ENCODE measurements around the gene YWHAE. TPM values are rescaled to one million over a fixed set of nuclear protein-coding genes. Genes with fewer than 3 reads are reported as not detected.
"Not testable (repeated sequence)": the region's sequence is repeated elsewhere in the genome, so short reads cannot be mapped to it uniquely, and the experiment has no call there.

The YWHAE gene
- 100 to 1,000 TPM; 411 to 446 TPM for total RNA-seq
- long read RNA-seq, transcript YWHAE-208 (7 exons, 1,818 nt), result minor isoform, 18 of 233 reads
- long read RNA-seq, transcript YWHAE-201 (6 exons, 2,211 nt), result major isoform, 197 of 233 reads
- long read RNA-seq, transcript YWHAE-205 (2 exons, 465 nt), result minor isoform, 8 of 233 reads
- long read RNA-seq, partial matches to known transcripts, result 8 of 233 reads
- long read RNA-seq, other reads (novel, unspliced or antisense), result 2 of 233 reads

- DNase-seq (peak; percentile 96 to 98), ATAC-seq (peak; percentile 96)
- intact Hi-C loops (cut with DNase I, micrococcal nuclease), result no loop called here
Measured at GRCh38 chr17:1399679-1400512, at the start of gene YWHAE. YWHAE (minus strand) TSS chr17:1400222; CDS start chr17:1400110, 112 bp downstream.

DNA sequence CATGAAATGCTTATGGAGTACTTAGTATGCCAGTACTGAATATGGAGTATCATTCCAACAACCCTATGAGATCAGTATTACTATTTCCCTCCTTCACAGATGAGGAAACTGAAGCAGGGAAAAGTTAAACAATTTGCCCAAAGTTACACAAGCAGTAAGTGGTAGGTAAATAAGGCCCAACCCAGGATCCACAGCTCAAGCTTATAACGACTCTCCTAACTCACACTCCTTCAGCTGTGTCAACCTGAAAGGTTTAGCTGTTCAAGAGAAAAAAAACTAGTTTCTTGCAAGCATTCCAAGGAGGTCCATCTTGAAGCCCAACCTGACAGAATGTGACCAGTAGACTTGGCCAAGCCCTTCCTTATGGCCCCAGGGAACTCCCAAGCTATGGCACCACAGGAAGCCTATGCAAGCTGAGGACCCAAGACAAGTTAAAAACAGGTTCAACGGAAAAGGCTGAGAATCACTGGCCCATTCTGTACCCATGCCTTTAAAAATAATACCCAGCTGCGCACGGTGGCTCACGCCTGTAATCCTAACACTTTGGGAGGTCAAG lies 49.5 kb upstream of the YWHAE start:
- intact Hi-C loops (cut with DNase I, micrococcal nuclease), result no loop called here
- DNase-seq (no peak), ATAC-seq (peak; percentile 70)

GRCh38 chr17:1447052-1447451 lies 47.0 kb upstream of the YWHAE start:
- intact Hi-C loops (cut with DNase I, micrococcal nuclease), result no loop called here

GRCh38 chr17:1446201-1446600 lies 46.2 kb upstream of the YWHAE start:
- DNase-seq, result no peak
- ATAC-seq, result no peak
- intact Hi-C loops (cut with DNase I, micrococcal nuclease), result no loop called here

More at GRCh38 chr17:1447052-1447451, 47.0 kb upstream of the YWHAE start:
- DNase-seq (no peak), ATAC-seq (no peak)

DNA sequence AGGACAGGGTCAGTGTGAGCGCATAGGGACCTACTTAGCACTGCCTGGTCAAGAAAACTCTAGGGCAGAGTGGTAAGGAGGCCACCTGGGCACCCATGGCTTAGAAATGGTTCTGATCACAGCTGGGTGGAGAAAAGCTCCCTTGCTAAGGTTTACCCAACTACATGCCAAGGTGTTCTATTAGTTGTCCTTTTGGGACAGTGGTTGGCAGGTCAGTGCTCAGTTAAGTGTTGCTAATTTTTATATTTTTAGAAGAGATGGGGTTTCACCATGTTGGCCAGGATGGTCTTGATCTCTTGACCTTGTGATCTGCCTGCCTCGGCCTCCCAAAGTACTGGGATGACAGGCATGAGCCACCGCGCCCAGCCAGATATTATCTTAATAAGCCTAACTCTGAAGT lies 45.7 kb upstream of the YWHAE start:
- ATAC-seq; DNase-seq; intact Hi-C loops (cut with DNase I, micrococcal nuclease): not testable (repeated sequence)

GRCh38 chr17:1442721-1443120 lies 42.7 kb upstream of the YWHAE start:
- intact Hi-C loops (cut with DNase I, micrococcal nuclease); ATAC-seq; DNase-seq: not testable (repeated sequence)

DNA sequence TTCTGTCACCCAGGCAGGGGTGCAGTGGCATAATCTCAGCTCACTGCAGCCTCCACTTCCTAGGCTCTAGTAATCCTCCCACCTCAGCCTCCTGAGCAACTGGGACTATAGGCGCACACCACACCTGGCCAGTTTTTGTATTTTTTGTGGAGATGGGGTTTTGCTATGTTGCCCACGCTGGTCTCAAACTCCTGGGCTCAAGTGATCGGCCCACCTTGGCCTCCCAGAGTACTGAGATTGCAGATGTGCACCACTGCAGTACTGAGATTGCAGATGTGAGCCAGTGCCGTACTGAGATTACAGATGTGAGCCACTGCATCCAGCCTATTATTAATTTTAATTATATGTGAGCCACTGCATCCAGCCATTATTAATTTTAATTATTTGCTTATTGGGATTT lies 42.2 kb upstream of the YWHAE start:
- no peak for ATAC-seq
- intact Hi-C loops (cut with DNase I, micrococcal nuclease), result no loop called here
- no peak for DNase-seq

DNA sequence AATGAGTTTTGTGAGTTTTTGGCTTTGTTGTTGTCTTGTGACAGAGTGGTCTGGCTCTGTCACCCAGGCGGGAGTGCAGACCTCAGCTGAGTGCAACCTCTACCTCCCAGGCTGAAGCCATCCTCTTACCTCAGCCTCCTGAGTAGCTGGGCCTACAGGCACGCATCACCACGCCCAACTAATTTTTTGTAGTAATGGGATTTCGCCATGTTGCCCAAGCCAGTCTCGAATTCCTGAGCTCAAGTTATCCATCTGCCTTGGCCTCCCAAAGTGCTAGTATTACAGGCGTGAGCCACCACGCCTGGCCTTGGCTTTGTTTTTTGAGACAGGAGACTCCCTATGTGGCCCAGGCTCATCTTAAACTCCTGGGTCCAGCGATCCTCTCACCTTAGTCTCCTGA lies 40.9 kb upstream of the YWHAE start:
- ATAC-seq (no peak), DNase-seq (no peak)
- intact Hi-C loops (cut with DNase I, micrococcal nuclease), result no loop called here

DNA sequence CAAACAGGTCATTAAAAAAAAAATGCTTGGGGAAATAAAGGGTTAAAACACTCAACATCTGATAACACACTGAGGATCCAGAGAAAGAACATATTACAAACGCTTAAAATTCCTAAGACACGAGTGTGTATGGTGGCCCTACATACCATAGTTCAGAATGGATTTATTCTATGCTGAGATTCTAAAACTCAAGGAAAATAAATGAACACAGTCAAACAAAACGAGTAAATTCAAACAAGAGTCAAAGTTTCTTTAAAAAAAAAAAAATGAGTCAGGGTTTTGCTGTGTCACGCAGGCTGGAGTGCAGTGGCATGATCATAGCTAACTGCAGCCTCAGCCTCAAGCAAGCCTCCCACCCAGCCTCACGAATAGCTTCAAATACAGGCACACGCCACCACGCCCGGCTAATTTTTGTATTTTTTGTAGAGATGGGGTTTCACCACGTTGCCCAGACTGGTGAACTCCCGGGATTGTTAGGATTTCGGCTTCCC lies 38.6 kb upstream of the YWHAE start:
- DNase-seq, result no peak
- intact Hi-C loops (cut with DNase I, micrococcal nuclease), result no loop called here
- ATAC-seq, result no peak

DNA sequence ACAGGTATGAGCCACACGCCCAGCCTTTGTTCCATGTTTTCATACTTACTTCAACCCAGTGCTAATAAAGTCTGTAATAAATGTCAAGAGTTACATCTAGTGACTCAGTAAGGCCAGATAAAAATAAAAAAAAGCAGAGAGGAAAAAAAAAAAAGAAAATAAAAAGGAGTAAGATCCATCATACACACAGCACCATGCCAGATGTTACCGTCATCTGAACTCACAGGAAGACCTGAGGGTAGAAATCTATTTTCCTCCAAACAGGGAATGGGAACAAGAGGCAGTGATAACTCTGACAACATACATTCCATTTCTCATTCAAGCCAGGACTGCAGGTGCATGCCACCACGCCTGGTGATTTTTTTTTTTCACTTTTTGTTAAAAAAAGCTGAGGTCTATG lies 35.3 kb upstream of the YWHAE start:
- intact Hi-C loops (cut with DNase I, micrococcal nuclease), result no loop called here
- ATAC-seq (no peak), DNase-seq (no peak)

DNA sequence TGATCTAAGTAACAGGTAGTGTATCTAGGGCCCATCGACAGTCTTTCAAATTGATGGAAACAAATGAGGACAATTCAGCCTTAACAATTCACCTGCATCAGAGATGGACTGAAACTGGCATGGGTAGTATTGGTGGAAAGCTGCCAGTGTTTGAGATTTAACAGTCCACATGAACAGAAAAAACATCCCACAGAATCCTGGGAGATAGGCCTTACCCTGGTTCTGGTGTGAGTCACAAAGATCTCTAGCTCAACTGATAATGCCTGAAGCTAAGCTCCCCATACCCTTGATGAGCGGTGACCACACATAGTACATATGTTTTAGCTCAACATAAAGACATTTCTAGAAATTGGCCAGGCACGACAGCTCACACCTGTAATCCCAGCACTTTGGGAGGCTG lies 34.1 kb upstream of the YWHAE start:
- ATAC-seq, result peak; percentile 11
- intact Hi-C loops (cut with DNase I, micrococcal nuclease), result no loop called here
- no peak for DNase-seq

DNA sequence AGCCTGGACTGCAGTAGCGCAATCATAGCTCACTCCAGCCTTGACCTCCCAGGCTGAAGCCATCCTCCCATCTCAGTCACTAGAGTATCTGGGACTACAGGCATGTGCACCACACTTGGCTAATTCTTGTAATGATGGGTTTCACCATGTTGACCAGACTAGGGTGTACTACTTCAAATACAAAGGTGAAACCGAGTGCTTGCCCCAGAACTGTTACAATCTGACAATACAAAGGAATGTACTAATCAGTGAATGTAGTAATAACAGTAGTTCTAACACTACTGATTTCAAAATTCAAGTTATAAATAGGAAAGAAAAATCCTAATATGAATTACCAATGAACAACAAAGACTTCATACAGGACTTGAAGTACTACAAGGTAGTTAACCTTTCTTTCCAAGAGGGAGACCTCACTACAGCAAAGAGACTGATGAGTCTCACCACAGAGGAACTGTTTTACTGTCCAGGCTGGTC lies 31.6 kb upstream of the YWHAE start:
- intact Hi-C loops (cut with DNase I, micrococcal nuclease), result no loop called here
- ATAC-seq (no peak), DNase-seq (no peak)

GRCh38 chr17:1423456-1424135 lies 23.6 kb upstream of the YWHAE start:
- intact Hi-C loops (cut with DNase I, micrococcal nuclease), result no loop called here
- DNase-seq, result no peak
- peak; percentile 22 for ATAC-seq

- no peak for ATAC-seq
- intact Hi-C loops (cut with DNase I, micrococcal nuclease), result no loop called here
- DNase-seq, result no peak
Measured at GRCh38 chr17:1422885-1423284, 22.9 kb upstream of the YWHAE start.

DNA sequence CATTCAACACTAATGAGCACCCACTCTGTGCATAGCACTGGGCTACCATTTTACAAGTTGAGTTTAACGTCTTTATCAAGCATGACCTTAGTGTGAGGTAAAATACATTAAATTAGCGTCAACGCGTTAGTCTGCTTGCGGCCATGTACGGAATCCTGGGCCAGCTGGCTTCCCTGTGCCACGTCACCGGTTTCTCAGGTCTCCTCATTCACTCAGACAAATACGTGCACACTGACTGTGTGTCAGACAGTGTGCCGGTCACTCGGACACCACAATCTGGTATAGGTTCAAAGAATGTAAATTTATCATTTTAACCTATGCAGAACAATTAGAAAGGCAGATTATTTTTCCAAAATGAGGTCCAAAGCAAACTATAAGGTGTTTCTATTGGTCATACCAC lies 21.4 kb upstream of the YWHAE start:
- intact Hi-C loops (cut with DNase I, micrococcal nuclease), result no loop called here
- ATAC-seq, result no peak
- no peak for DNase-seq

DNA sequence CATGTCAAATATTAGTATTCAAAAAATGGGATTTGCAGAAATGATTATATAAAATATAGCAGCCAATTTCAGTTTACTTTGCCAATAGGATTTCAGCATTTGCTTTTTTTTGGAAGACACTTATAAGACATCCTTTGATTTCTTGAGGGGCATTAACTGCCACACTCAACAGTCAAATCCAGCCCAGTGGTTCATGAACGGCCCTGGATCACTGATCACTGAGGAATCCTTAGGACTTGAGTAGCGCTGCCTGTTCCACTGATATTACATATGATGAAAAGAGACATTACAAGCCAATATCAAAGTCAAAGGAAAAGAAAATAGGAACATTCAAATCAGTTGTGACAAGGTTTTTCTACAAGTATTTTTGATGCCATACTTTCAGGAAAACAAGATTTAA lies 21.0 kb upstream of the YWHAE start:
- ATAC-seq (no peak), DNase-seq (no peak)
- intact Hi-C loops (cut with DNase I, micrococcal nuclease), result no loop called here

- no peak for ATAC-seq
- intact Hi-C loops (cut with DNase I, micrococcal nuclease), result no loop called here
- DNase-seq, result no peak
Measured at GRCh38 chr17:1420163-1420562, 20.1 kb upstream of the YWHAE start.

DNA sequence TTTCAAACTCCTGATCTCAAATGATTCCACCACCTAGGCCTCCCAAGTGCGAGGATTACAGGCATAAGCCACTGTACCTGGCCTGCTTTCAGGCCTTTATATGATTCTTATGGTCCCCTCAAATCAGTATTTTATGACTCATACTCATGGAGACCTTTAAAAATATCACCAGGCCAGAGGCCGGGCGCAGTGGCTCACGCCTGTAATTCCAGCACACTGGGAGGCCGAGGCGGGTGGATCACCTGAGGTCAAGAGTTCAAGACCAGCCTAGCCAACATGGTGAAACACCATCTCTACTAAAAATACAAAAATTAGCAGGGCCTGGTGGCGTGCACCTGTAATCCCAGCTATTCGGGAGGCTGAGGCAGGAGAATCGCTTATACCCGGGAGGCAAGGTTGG lies 18.5 kb upstream of the YWHAE start:
- DNase-seq; intact Hi-C loops (cut with DNase I, micrococcal nuclease); ATAC-seq: not testable (repeated sequence)

DNA sequence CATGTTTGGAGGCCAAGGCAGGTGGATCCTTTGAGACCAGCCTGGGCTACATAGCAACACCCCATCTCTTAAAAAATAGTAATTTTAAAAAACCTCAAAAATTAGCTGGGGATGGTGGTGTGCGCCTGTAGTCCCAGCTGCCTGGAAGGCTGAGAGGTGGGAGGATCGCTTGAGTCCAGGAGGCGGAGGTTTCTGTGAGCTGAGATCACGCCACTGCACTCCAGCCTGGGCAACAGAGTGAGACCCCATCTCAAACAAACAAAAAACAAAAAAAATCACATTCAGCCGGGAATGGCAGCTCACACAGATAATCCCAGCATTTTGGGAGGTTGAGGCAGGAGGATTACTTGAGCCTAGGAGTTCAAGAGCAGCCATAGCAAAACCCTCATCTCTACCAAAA lies 16.4 kb upstream of the YWHAE start:
- ATAC-seq, result no peak
- intact Hi-C loops (cut with DNase I, micrococcal nuclease), result no loop called here
- no peak for DNase-seq

Measured in left colon (tissue), 2 donors.